K562 (cell line): ENCODE measurements around the gene MCCD1. TPM values are rescaled to one million over a fixed set of nuclear protein-coding genes. Genes with fewer than 3 reads are reported as not detected.

Experiments used
- ATAC-seq: fragments of 200-7000 bp; cut with Tn5 transposase; 3 replicates; pipeline ENCODE4 v1.9.1; 2020; ENCODE audit warnings: moderate library complexity
- BruUV-seq: library from RNA; stranded (reverse); fragments of 400-500 nt; replicated peaks from 2 replicates; lab custom pipeline; 2021; lab: Mats Ljungman, UMichigan
- CTCF ChIA-PET: fragments of 300-600 bp; formaldehyde crosslinking; extraction: SDS; loops from one replicate; lab custom pipeline; 2021; ENCODE audit warnings: low intra/inter-chr PET ratio; lab: Yijun Ruan, JAX
- POLR2A ChIA-PET: fragments of 300-600, 350-650 bp; sonication (Branson Sonifier 250); formaldehyde crosslinking; extraction: SDS; loops from one replicate; lab custom pipeline; 2021; ENCODE audit warnings: antibody characterized with exemption, inconsistent platforms; lab: Yijun Ruan, JAX
- DNase-seq, 4 experiments: peaks; one replicate each; pipeline versions ENCODE4 v3.0.0 to v3.0.0-alpha.2; 2011 to 2018; ENCODE audit warnings: low spot score in 3 of 4, mixed read lengths in 3 of 4; ENCODE audit errors: extremely low read depth in 1 of 4
- FAIRE-seq: peaks from 2 replicates; lab custom pipeline; 2011; peaks lifted over from hg19 to GRCh38; lab: Jason Lieb, UNC
- H2AFZ ChIP-seq: 2 replicates; pipeline ENCODE4 v1.6.0; 2011; ENCODE audit warnings: low read depth, low read length, control low read depth, inconsistent platforms
- H3K27ac ChIP-seq: fragments of 200-600 bp; 3 replicates; pipeline ENCODE4 v1.8.0; 2011; ENCODE audit warnings: low read depth, mild to moderate bottlenecking, control low read depth, inconsistent platforms, low read length, moderate library complexity, mixed read lengths; ENCODE audit errors: extremely low read depth
- H3K27me3 ChIP-seq, 2 experiments: fragments of 300-600 bp in 1 of 2; 2 replicates in 1 of 2; 3 replicates in 1 of 2; pipeline versions ENCODE4 v1.6.0 to v1.8.0; 2011; ENCODE audit warnings: inconsistent platforms in 2 of 2, low read length in 2 of 2, mild to moderate bottlenecking in 1 of 2, mixed read lengths in 1 of 2, moderate library complexity in 1 of 2; ENCODE audit not compliant: control insufficient read depth in 2 of 2, insufficient read depth in 2 of 2
- H3K36me3 ChIP-seq: fragments of 300-600 bp; 3 replicates; pipeline ENCODE4 v1.8.0; 2011; ENCODE audit warnings: mild to moderate bottlenecking, low read length, inconsistent platforms; ENCODE audit not compliant: control insufficient read depth, insufficient read depth
- H3K4me1 ChIP-seq, 2 experiments: fragments of 200-600 bp in 1 of 2; replicated peaks in 1 of 2; 2 replicates in 1 of 2; 3 replicates in 1 of 2; pipeline versions ENCODE4 v1.5.1 to v1.8.0; 2011; ENCODE audit warnings: inconsistent platforms in 2 of 2, low read length in 2 of 2, mild to moderate bottlenecking in 1 of 2, mixed read lengths in 1 of 2, moderate library complexity in 1 of 2; ENCODE audit not compliant: control insufficient read depth in 2 of 2, insufficient read depth in 2 of 2
- H3K4me2 ChIP-seq: 2 replicates; pipeline ENCODE4 v1.6.1; 2011; ENCODE audit warnings: low read length, control low read depth, inconsistent platforms, mixed read lengths; ENCODE audit not compliant: insufficient read depth
- H3K4me3 ChIP-seq: fragments of 200-600 bp; sonication (generic), shearing (Covaris generic); 2 replicates; pipeline ENCODE4 v1.5.1; 2016; ENCODE audit warnings: control low read depth, inconsistent platforms
- H3K79me2 ChIP-seq: fragments of 200-600 bp; 3 replicates; pipeline ENCODE4 v1.8.0; 2011; ENCODE audit warnings: low read length, inconsistent platforms; ENCODE audit not compliant: control insufficient read depth, insufficient read depth
- H3K9ac ChIP-seq, 2 experiments: 2 replicates each; pipeline versions ENCODE4 v1.6.0 to v1.6.1; 2011; ENCODE audit warnings: low read depth in 2 of 2, low read length in 2 of 2, control low read depth in 1 of 2, inconsistent platforms in 1 of 2, mild to moderate bottlenecking in 1 of 2, mixed read lengths in 1 of 2; ENCODE audit not compliant: insufficient read depth in 1 of 2
- H3K9me1 ChIP-seq: one replicate; pipeline ENCODE4 v1.6.0; 2011; ENCODE audit warnings: inconsistent platforms, mild to moderate bottlenecking, low read length, moderate library complexity; ENCODE audit not compliant: control insufficient read depth, insufficient read depth
- H3K9me3 ChIP-seq: replicated peaks from 2 replicates; pipeline ENCODE4 v1.5.1; 2011; ENCODE audit warnings: low read depth, low read length, inconsistent platforms; ENCODE audit not compliant: control insufficient read depth, insufficient read depth
- H4K20me1 ChIP-seq: replicated peaks from 2 replicates; pipeline ENCODE4 v1.6.1; 2011; ENCODE audit warnings: low read length, inconsistent platforms, mixed read lengths; ENCODE audit not compliant: control insufficient read depth, insufficient read depth
- POLR2H ChIP-seq: IDR thresholded peaks from 2 replicates; pipeline ENCODE4 v1.6.1; 2016; ENCODE audit warnings: missing genetic modification characterization, low read depth, mild to moderate bottlenecking, control low read depth, missing compliant biosample characterization, moderate library complexity
- RAD51 ChIP-seq: fragments of 450-650 bp; IDR thresholded peaks from 2 replicates; pipeline ENCODE4 v1.7.1; 2016; ENCODE audit warnings: low read depth, mild to moderate bottlenecking, borderline replicate concordance
- RBFOX2 ChIP-seq: fragments of 200-400 bp; formaldehyde crosslinking; IDR thresholded peaks from 2 replicates; pipeline ENCODE4 v1.6.1; 2017; ENCODE audit warnings: low read depth, mild to moderate bottlenecking, low read length, moderate library complexity
- RBM25 ChIP-seq: fragments of 200-400 bp; formaldehyde crosslinking; IDR thresholded peaks from 2 replicates; pipeline ENCODE4 v1.6.1; 2018; ENCODE audit warnings: low read length, low read depth, moderate library complexity; ENCODE audit not compliant: severe bottlenecking
- SMAD4 ChIP-seq: fragments of 250-450 bp; sonication (Bioruptor Pico); conservative IDR thresholded peaks from 2 replicates; pipeline ENCODE4 v1.8.0; 2021; ENCODE audit warnings: inconsistent platforms, mild to moderate bottlenecking, moderate library complexity
- TCF3 ChIP-seq: sonication (generic); formaldehyde crosslinking; IDR thresholded peaks from 2 replicates; pipeline ENCODE4 v1.4.0; 2020; ENCODE audit warnings: mild to moderate bottlenecking, missing genetic modification reagents
- TCF7 ChIP-seq: sonication (generic); IDR thresholded peaks from 2 replicates; pipeline ENCODE4 v1.6.1; 2016; ENCODE audit warnings: antibody characterized with exemption, borderline replicate concordance
- ZFP36 ChIP-seq: fragments of 150-350 bp; IDR thresholded peaks from 2 replicates; pipeline ENCODE4 v1.6.1; 2018; ENCODE audit warnings: low read length, low read depth; ENCODE audit not compliant: partially characterized antibody
- ZNF263 ChIP-seq: sonication (generic); formaldehyde crosslinking; IDR thresholded peaks from 2 replicates; pipeline ENCODE4 v1.8.0; 2022; ENCODE audit warnings: mild to moderate bottlenecking, missing genetic modification reagents, borderline replicate concordance
- WGBS: fragments of 100-300 bp; shearing (Covaris generic); methylation state at CpG from one replicate; pipeline ENCODE4 v1.1.6; 2016; ENCODE audit warnings: low coverage, mixed read lengths; ENCODE audit not compliant: insufficient coverage; ENCODE audit errors: missing lambda C conversion rate; 5-methylcytosine and 5-hydroxymethylcytosine counted together
- in situ Hi-C: fragments of 300-500 bp; cut with MboI; formaldehyde crosslinking; loops from 4 replicates; pipeline ENCODE4 v1.15.0; 2018; ENCODE audit warnings: inconsistent platforms, mixed read lengths
- intact Hi-C: fragments of 100-400 bp; cut with micrococcal nuclease; formaldehyde crosslinking; loops from 2 replicates; pipeline ENCODE4 v1.14.2; 2022
- polyA plus RNA-seq, 8 experiments: library from polyadenylated mRNA; depleted of rRNA in 4 of 8; stranded (reverse) in 5 of 8; unstranded in 3 of 8; fragments of >200 nt; fragmentation: Nextera tagmentation in 2 of 8; fragmentation: Illumina TruSeq in 1 of 8; extraction: Ambion mirVana in 2 of 8; extraction: Trizol in 1 of 8; gene quantifications; 2 replicates each; pipeline versions ENCODE4 v1.2.1 to v1.2.3, GENCODE V29; 2011 to 2014; ENCODE audit warnings: inconsistent platforms in 1 of 8, missing spikeins in 1 of 8
- total RNA-seq, 7 experiments: library from RNA; depleted of rRNA in 6 of 7; stranded (reverse); fragments of >200 nt in 6 of 7; fragmentation: Illumina TruSeq in 2 of 7; extraction: Trizol in 2 of 7; gene quantifications; 2 replicates each; pipeline versions ENCODE4 v1.2.1 to v1.2.3, GENCODE V29; 2011 to 2021; ENCODE audit warnings: low replicate concordance in 1 of 7
- TF ChIP-seq, protein P1 (sequence below): conservative IDR thresholded peaks from 2 replicates; pipeline ENCODE4 v1.6.1; 2011; ENCODE audit warnings: low read depth, mild to moderate bottlenecking, low read length; ENCODE audit not compliant: control insufficient read depth
- TF ChIP-seq, protein P2 (sequence below): fragments of 450-650 bp; IDR thresholded peaks from 2 replicates; pipeline ENCODE4 v1.6.1; 2016
- TF ChIP-seq, protein P3 (sequence below): fragments of 250-450 bp; sonication (Bioruptor Pico); IDR thresholded peaks from 2 replicates; pipeline ENCODE4 v1.5.0; 2020; ENCODE audit warnings: mild to moderate bottlenecking
- TF ChIP-seq, protein P4 (sequence below): fragments of 250-450 bp; sonication (Bioruptor Pico); IDR thresholded peaks from 2 replicates; pipeline ENCODE4 v1.4.0; 2020; ENCODE audit warnings: mild to moderate bottlenecking, moderate library complexity

MCCD1 gene
- total and polyA plus RNA-seq, 9 of the 15 experiments (the other 6 are each of a cell fraction or from before 2014, with no cell fraction given), result not detected

DNA sequence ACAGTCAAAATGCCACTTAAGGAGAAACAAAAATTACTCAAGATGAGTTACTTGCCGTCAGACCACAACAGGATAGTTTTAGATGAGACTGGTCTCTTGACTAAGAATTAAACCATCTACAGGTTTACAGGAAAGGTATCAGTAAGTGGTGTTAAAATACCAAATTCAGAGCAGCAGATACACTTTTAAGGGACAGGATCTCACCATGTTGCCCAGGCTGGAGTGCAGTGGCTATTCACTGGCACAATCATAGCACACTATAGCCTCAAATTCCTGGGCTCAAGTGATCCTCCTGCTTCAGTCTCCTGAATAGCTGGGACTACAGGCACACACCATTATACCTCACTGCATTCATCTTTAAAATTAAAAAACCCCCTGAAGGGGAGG, 4.7 kb downstream of the MCCD1 start:
- H3K9ac ChIP-seq, result no peak overlapping the region
- CTCF ChIA-PET, result no interaction called here
- intact Hi-C loops (no loop called here), in situ Hi-C loops (loop anchor here (5.0 to 25.0 kb wide), 2 partner anchors 36 to 1429 kb away; partner anchors contain the start of genes BRD2, HLA-DMA and MICB)
- ATAC-seq, result no peak
- H3K36me3 ChIP-seq, result peaks cover 90% of the 10 kb centered on the region
- H3K4me1 ChIP-seq, result peaks cover 0 to 17% of the 10 kb centered on the region in 2 experiments; a peak in 3 of 5 replicates
- peaks cover 43% of the 10 kb centered on the region for H4K20me1 ChIP-seq
- no peaks in the 10 kb centered on the region for H3K9me3 ChIP-seq
- no TSS peak for BruUV-seq
- peaks cover 53% of the 10 kb centered on the region for H3K79me2 ChIP-seq
- WGBS, result 84% methylated on average over 1 of the region's 1 CpG
- no peak overlapping the region for H3K4me3 ChIP-seq
- H3K27ac ChIP-seq, result no peak overlapping the region
- no peak for DNase-seq
- POLR2A ChIA-PET, result interaction anchor here (1.0 to 1.5 kb wide), 3 partner anchors 11 to 16 kb away, joined by 3 to 5 read pairs (median 4); partner anchors contain the start of gene NFKBIL1
- H3K4me2 ChIP-seq, result no peak overlapping the region
- peaks cover 6% of the 10 kb centered on the region for H3K9me1 ChIP-seq
- H3K27me3 ChIP-seq, result no peaks in the 10 kb centered on the region
- FAIRE-seq, result no peak
- H2AFZ ChIP-seq, result no peak overlapping the region
- TF ChIP-seq POLR2H (no peak), RAD51 (no peak), TCF7 (no peak), RBFOX2 (peak; percentile 58), RBM25 (no peak), SMAD4 (CRISPR knock-in tag) (no peak), ZNF263 (CRISPR knock-in tag) (no peak), TCF3 (CRISPR knock-in tag) (no peak), ZFP36 (no peak)
- TF ChIP-seq, protein P1, sequence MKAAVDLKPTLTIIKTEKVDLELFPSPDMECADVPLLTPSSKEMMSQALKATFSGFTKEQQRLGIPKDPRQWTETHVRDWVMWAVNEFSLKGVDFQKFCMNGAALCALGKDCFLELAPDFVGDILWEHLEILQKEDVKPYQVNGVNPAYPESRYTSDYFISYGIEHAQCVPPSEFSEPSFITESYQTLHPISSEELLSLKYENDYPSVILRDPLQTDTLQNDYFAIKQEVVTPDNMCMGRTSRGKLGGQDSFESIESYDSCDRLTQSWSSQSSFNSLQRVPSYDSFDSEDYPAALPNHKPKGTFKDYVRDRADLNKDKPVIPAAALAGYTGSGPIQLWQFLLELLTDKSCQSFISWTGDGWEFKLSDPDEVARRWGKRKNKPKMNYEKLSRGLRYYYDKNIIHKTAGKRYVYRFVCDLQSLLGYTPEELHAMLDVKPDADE, result no peak
- TF ChIP-seq, protein P2, sequence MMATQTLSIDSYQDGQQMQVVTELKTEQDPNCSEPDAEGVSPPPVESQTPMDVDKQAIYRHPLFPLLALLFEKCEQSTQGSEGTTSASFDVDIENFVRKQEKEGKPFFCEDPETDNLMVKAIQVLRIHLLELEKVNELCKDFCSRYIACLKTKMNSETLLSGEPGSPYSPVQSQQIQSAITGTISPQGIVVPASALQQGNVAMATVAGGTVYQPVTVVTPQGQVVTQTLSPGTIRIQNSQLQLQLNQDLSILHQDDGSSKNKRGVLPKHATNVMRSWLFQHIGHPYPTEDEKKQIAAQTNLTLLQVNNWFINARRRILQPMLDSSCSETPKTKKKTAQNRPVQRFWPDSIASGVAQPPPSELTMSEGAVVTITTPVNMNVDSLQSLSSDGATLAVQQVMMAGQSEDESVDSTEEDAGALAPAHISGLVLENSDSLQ, result no peak
- TF ChIP-seq, protein P3, sequence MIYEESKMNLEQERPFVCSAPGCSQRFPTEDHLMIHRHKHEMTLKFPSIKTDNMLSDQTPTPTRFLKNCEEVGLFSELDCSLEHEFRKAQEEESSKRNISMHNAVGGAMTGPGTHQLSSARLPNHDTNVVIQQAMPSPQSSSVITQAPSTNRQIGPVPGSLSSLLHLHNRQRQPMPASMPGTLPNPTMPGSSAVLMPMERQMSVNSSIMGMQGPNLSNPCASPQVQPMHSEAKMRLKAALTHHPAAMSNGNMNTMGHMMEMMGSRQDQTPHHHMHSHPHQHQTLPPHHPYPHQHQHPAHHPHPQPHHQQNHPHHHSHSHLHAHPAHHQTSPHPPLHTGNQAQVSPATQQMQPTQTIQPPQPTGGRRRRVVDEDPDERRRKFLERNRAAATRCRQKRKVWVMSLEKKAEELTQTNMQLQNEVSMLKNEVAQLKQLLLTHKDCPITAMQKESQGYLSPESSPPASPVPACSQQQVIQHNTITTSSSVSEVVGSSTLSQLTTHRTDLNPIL (CRISPR knock-in tag), result no peak
- TF ChIP-seq, protein P4, sequence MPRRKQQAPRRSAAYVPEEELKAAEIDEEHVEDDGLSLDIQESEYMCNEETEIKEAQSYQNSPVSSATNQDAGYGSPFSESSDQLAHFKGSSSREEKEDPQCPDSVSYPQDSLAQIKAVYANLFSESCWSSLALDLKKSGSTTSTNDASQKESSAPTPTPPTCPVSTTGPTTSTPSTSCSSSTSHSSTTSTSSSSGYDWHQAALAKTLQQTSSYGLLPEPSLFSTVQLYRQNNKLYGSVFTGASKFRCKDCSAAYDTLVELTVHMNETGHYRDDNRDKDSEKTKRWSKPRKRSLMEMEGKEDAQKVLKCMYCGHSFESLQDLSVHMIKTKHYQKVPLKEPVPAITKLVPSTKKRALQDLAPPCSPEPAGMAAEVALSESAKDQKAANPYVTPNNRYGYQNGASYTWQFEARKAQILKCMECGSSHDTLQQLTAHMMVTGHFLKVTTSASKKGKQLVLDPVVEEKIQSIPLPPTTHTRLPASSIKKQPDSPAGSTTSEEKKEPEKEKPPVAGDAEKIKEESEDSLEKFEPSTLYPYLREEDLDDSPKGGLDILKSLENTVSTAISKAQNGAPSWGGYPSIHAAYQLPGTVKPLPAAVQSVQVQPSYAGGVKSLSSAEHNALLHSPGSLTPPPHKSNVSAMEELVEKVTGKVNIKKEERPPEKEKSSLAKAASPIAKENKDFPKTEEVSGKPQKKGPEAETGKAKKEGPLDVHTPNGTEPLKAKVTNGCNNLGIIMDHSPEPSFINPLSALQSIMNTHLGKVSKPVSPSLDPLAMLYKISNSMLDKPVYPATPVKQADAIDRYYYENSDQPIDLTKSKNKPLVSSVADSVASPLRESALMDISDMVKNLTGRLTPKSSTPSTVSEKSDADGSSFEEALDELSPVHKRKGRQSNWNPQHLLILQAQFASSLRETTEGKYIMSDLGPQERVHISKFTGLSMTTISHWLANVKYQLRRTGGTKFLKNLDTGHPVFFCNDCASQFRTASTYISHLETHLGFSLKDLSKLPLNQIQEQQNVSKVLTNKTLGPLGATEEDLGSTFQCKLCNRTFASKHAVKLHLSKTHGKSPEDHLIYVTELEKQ, result no peak
